Ovary (tissue), 3 donors: Measurements from ENCODE around the gene LCN6.

Source experiments
- EP300 ChIP-seq: sonication (generic); formaldehyde crosslinking; IDR thresholded peaks from one replicate; pipeline ENCODE4 v1.6.1; 2017; ENCODE audit warnings: antibody characterized with exemption
- POLR2A ChIP-seq: fragments of 450-650 bp; IDR thresholded peaks from one replicate; pipeline ENCODE4 v1.6.1; 2017; ENCODE audit warnings: antibody characterized with exemption, mild to moderate bottlenecking, moderate library complexity
- TF ChIP-seq, protein P1 (sequence below), 3 donors: fragments of 450-650 bp in 2 of 3; fragments of 200-600 bp in 1 of 3; IDR thresholded peaks; one replicate each; pipeline versions ENCODE4 v1.5.1 to v1.8.0; 2016 to 2022; ENCODE audit warnings: antibody characterized with exemption in 3 of 3, mild to moderate bottlenecking in 1 of 3
- donor health status: DM: no; HTN: no; CAD: no.

DNA sequence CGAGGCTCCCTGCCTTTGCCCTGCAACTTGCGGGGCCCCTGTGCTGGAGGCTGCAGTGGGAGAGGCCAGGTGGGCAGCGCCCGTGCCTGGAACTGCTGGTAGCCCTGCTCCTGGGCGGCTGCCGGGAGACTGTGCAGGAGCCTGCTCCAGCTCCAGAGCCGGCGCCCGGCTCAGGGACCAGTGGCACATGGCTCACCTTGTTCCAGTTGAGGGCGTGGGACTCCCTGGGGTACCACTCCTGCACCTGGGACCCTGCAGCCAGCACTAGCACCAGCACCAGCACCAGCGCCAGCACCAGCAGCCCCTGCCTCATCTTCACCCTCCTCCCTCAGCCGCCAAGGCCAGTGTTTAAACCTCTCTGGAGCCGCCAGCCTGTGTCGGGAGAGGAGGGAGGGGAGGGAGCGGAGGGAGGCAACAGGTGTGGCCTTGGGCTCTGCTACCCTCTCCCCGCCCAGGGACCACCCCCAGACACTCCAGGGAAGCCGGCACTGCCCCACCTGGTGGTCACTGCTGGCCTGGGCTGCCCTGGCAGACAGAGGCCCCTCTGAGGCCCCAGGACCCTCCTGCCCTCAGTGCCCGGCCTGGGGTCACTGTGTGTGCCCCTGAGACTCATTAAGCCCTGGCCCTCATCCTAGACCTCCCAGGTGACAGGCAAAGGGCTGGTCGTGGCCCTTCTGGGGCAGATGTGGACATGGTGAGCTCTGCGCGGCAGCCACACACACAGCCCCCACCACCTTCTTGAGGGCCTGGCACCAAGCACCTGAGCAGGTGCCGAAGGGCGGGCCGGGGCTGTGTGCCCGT, 5.5 kb downstream of the LCN6 start, which contains the start of gene LCN10:
- TF ChIP-seq, protein P1, sequence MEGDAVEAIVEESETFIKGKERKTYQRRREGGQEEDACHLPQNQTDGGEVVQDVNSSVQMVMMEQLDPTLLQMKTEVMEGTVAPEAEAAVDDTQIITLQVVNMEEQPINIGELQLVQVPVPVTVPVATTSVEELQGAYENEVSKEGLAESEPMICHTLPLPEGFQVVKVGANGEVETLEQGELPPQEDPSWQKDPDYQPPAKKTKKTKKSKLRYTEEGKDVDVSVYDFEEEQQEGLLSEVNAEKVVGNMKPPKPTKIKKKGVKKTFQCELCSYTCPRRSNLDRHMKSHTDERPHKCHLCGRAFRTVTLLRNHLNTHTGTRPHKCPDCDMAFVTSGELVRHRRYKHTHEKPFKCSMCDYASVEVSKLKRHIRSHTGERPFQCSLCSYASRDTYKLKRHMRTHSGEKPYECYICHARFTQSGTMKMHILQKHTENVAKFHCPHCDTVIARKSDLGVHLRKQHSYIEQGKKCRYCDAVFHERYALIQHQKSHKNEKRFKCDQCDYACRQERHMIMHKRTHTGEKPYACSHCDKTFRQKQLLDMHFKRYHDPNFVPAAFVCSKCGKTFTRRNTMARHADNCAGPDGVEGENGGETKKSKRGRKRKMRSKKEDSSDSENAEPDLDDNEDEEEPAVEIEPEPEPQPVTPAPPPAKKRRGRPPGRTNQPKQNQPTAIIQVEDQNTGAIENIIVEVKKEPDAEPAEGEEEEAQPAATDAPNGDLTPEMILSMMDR (IDR thresholded peaks at IDR 0.05): no peak
- TF ChIP-seq POLR2A (no peak), EP300 (no peak)
